ENCODE data around the gene AP1G1.

- no peak for TF ChIP-seq EP300 (conservative IDR thresholded peaks at IDR 0.05; ENCODE audit: poor library complexity, severe bottlenecking)
- no peak for TF ChIP-seq CTCF (IDR thresholded peaks at IDR 0.05; ENCODE audit: poor library complexity, severe bottlenecking)
- TF ChIP-seq EZH2 (IDR thresholded peaks at IDR 0.05; ENCODE audit: borderline replicate concordance, insufficient read depth, low read length, poor library complexity, severe bottlenecking): no peak
Measured at GRCh38 chr16:71826533-71827017, 17.9 kb upstream of the AP1G1 start.

Measured in neural cell (in vitro differentiated cells).